ENCODE measurements around the gene PLCG1. TPM values are rescaled to one million over a fixed set of nuclear protein-coding genes. Genes with fewer than 3 reads are reported as not detected.
A peak's percentile ranks its signal among the peaks of the same experiment; 100 is the strongest.

Gene PLCG1
- total and polyA plus RNA-seq, 8 donors = 64.9 to 251 (median 202) TPM

GRCh38 chr20:41203660-41204059 lies 66.3 kb downstream of the PLCG1 start:
- H3K27me3 ChIP-seq = no peaks in the 10 kb centered on the region
- no peak overlapping the region for H3K4me3 ChIP-seq
- no peak for TF ChIP-seq CTCF (IDR thresholded peaks at IDR 0.05)
- no peak overlapping the region for H3K27ac ChIP-seq
- intact Hi-C loops (cut with DNase I) = no loop called here
- ATAC-seq (no peak), DNase-seq (no peak)
- peaks cover 0 to 6% of the 10 kb centered on the region in 2 donors for H3K9me3 ChIP-seq
- H3K36me3 ChIP-seq = peaks cover 0 to 25% of the 10 kb centered on the region in 2 donors
- H3K4me1 ChIP-seq = no peaks in the 10 kb centered on the region

- DNase-seq (no peak), ATAC-seq (no peak)
- H3K9me3 ChIP-seq = no peaks in the 10 kb centered on the region
- peaks cover 0 to 25% of the 10 kb centered on the region in 2 donors for H3K36me3 ChIP-seq
- intact Hi-C loops (cut with DNase I) = no loop called here
- no peak overlapping the region for H3K4me3 ChIP-seq
- H3K4me1 ChIP-seq = no peaks in the 10 kb centered on the region
- no peak for TF ChIP-seq CTCF (IDR thresholded peaks at IDR 0.05)
- no peaks in the 10 kb centered on the region for H3K27me3 ChIP-seq
- H3K27ac ChIP-seq = no peak overlapping the region
These were observed 67.2 kb downstream of the PLCG1 start for GRCh38 chr20:41204304-41205265.

GRCh38 chr20:41205313-41205712 lies 68.0 kb downstream of the PLCG1 start:
- TF ChIP-seq CTCF (IDR thresholded peaks at IDR 0.05) = no peak
- ATAC-seq (no peak), DNase-seq (no peak)
- no peak overlapping the region for H3K27ac ChIP-seq
- H3K9me3 ChIP-seq = no peaks in the 10 kb centered on the region
- no peaks in the 10 kb centered on the region for H3K27me3 ChIP-seq
- intact Hi-C loops (cut with DNase I) = no loop called here
- H3K4me1 ChIP-seq = no peaks in the 10 kb centered on the region
- peaks cover 0 to 25% of the 10 kb centered on the region in 2 donors for H3K36me3 ChIP-seq
- no peak overlapping the region for H3K4me3 ChIP-seq

GRCh38 chr20:41213150-41213820 lies 75.9 kb downstream of the PLCG1 start:
- no peak overlapping the region for H3K27ac ChIP-seq
- no peak overlapping the region for H3K4me3 ChIP-seq
- H3K4me1 ChIP-seq = peaks cover 3 to 7% of the 10 kb centered on the region in 2 donors
- intact Hi-C loops (cut with DNase I) = no loop called here
- TF ChIP-seq CTCF (IDR thresholded peaks at IDR 0.05) = no peak
- H3K9me3 ChIP-seq = no peaks in the 10 kb centered on the region
- no peaks in the 10 kb centered on the region for H3K27me3 ChIP-seq
- DNase-seq (no peak), ATAC-seq (peak; percentile 66)
- no peaks in the 10 kb centered on the region for H3K36me3 ChIP-seq

GRCh38 chr20:41214202-41214601 lies 76.9 kb downstream of the PLCG1 start:
- TF ChIP-seq CTCF (IDR thresholded peaks at IDR 0.05) = no peak
- intact Hi-C loops (cut with DNase I) = no loop called here
- Histone ChIP-seq H3K36me3 (no peaks in the 10 kb centered on the region), H3K4me3 (no peak overlapping the region), H3K4me1 (peaks cover 3 to 7% of the 10 kb centered on the region in 2 donors), H3K27me3 (no peaks in the 10 kb centered on the region), H3K9me3 (no peaks in the 10 kb centered on the region), H3K27ac (no peak overlapping the region)
- ATAC-seq = no peak
- DNase-seq = no peak
